K562 (cell line): ENCODE results near the gene CEBPE. TPM values are rescaled to one million over a fixed set of nuclear protein-coding genes. Genes with fewer than 3 reads are reported as not detected.
A peak's percentile ranks its signal among the peaks of the same experiment; 100 is the strongest.

ENCODE experiments used
- DDX20 ChIP-seq: fragments of 450-650 bp; IDR thresholded peaks from 2 replicates; pipeline ENCODE4 v1.6.1; 2016; ENCODE audit warnings: missing genetic modification characterization, low read depth, mild to moderate bottlenecking, missing compliant biosample characterization, moderate library complexity
- DMBX1 ChIP-seq: fragments of 250-450 bp; sonication (Bioruptor Pico); IDR thresholded peaks from 2 replicates; pipeline ENCODE4 v1.8.0; 2022; ENCODE audit warnings: inconsistent platforms, mild to moderate bottlenecking, moderate library complexity, borderline replicate concordance
- E2F5 ChIP-seq: sonication (generic); formaldehyde crosslinking; IDR thresholded peaks from 2 replicates; pipeline ENCODE4 v1.8.0; 2022; ENCODE audit warnings: mild to moderate bottlenecking, missing genetic modification reagents
- EHMT2 ChIP-seq: fragments of 450-650 bp; IDR thresholded peaks from 2 replicates; pipeline ENCODE4 v1.6.1; 2018; ENCODE audit warnings: antibody characterized with exemption
- ESRRB ChIP-seq: fragments of 250-450 bp; sonication (Bioruptor Pico); IDR thresholded peaks from 2 replicates; pipeline ENCODE4 v1.5.0; 2020; ENCODE audit warnings: mild to moderate bottlenecking, moderate library complexity, borderline replicate concordance
- HNRNPH1 ChIP-seq: fragments of 200-400 bp; formaldehyde crosslinking; optimal IDR thresholded peaks from 2 replicates; pipeline ENCODE3; 2017; ENCODE audit warnings: low read depth, mild to moderate bottlenecking, low read length, moderate library complexity
- ILK ChIP-seq: fragments of 450-650 bp; IDR thresholded peaks from 2 replicates; pipeline ENCODE4 v1.6.1; 2016; ENCODE audit warnings: missing genetic modification characterization, low read depth, mild to moderate bottlenecking, missing compliant biosample characterization, moderate library complexity, borderline replicate concordance
- MAFF ChIP-seq: IDR thresholded peaks from 2 replicates; pipeline ENCODE4 v1.6.1; 2012; ENCODE audit warnings: low read length, improper control_type of control experiment
- NCOA2 ChIP-seq, 2 experiments: fragments of 450-650 bp; IDR thresholded peaks; 2 replicates each; pipeline ENCODE4 v1.6.1; 2018; ENCODE audit warnings: mild to moderate bottlenecking in 2 of 2, moderate library complexity in 1 of 2; ENCODE audit not compliant: partially characterized antibody in 2 of 2
- POLR3A ChIP-seq: IDR thresholded peaks from 2 replicates; pipeline ENCODE4 v1.6.1; 2011; ENCODE audit warnings: borderline replicate concordance, mild to moderate bottlenecking, moderate library complexity; ENCODE audit not compliant: insufficient read length, insufficient read depth; ENCODE audit errors: extremely low read depth
- PPARD ChIP-seq: fragments of 250-450 bp; sonication (Bioruptor Pico); IDR thresholded peaks from 2 replicates; pipeline ENCODE4 v1.8.0; 2022; ENCODE audit warnings: inconsistent platforms, mild to moderate bottlenecking, moderate library complexity
- SAFB ChIP-seq: fragments of 200-400 bp; formaldehyde crosslinking; IDR thresholded peaks from 2 replicates; pipeline ENCODE4 v1.6.1; 2017; ENCODE audit warnings: low read depth, low read length, borderline replicate concordance
- SAP30 ChIP-seq: fragments of 200-600 bp; sonication (generic); IDR thresholded peaks from 2 replicates; pipeline ENCODE4 v1.6.1; 2012; ENCODE audit warnings: borderline replicate concordance, low read depth, mild to moderate bottlenecking, moderate library complexity, low read length, control low read depth, inconsistent platforms; ENCODE audit not compliant: insufficient read depth, poor library complexity, severe bottlenecking
- SMAD2 ChIP-seq: fragments of 150-350 bp; IDR thresholded peaks from 2 replicates; pipeline ENCODE4 v1.6.1; 2014; ENCODE audit warnings: low read depth, mild to moderate bottlenecking, low read length
- STAT5A ChIP-seq: IDR thresholded peaks from 2 replicates; pipeline ENCODE4 v1.6.1; 2012; ENCODE audit warnings: low read length, inconsistent platforms, borderline replicate concordance
- SUPT5H ChIP-seq: fragments of 450-650 bp; IDR thresholded peaks from 2 replicates; pipeline ENCODE4 v1.6.1; 2016
- THAP7 ChIP-seq: fragments of 250-450 bp; sonication (Bioruptor Pico); IDR thresholded peaks from 2 replicates; pipeline ENCODE4 v1.5.0; 2021
- U2AF1 ChIP-seq: fragments of 200-400 bp; formaldehyde crosslinking; optimal IDR thresholded peaks from 2 replicates; pipeline ENCODE3; 2017; ENCODE audit warnings: mild to moderate bottlenecking, low read depth, low read length, moderate library complexity
- ZBTB17 ChIP-seq: fragments of 450-650 bp; formaldehyde crosslinking; IDR thresholded peaks from 2 replicates; pipeline ENCODE4 v1.4.0; 2020; ENCODE audit warnings: mild to moderate bottlenecking
- ZBTB9 ChIP-seq: fragments of 450-650 bp; formaldehyde crosslinking; IDR thresholded peaks from 2 replicates; pipeline ENCODE4 v1.4.0; 2020; ENCODE audit warnings: mild to moderate bottlenecking, moderate library complexity
- ZNF133 ChIP-seq: fragments of 250-450 bp; sonication (Bioruptor Pico); IDR thresholded peaks from 2 replicates; pipeline ENCODE4 v1.4.0; 2020; ENCODE audit warnings: mild to moderate bottlenecking
- ZNF224 ChIP-seq: sonication (generic); formaldehyde crosslinking; IDR thresholded peaks from 2 replicates; pipeline ENCODE4 v1.8.0; 2022; ENCODE audit warnings: mild to moderate bottlenecking, missing genetic modification reagents
- ZNF518B ChIP-seq: fragments of 250-450 bp; sonication (Bioruptor Pico); IDR thresholded peaks from 2 replicates; pipeline ENCODE4 v1.5.0; 2021; ENCODE audit warnings: mild to moderate bottlenecking, moderate library complexity
- polyA plus RNA-seq, 8 experiments: library from polyadenylated mRNA; depleted of rRNA in 4 of 8; stranded (reverse) in 5 of 8; unstranded in 3 of 8; fragments of >200 nt; fragmentation: Nextera tagmentation in 2 of 8; fragmentation: Illumina TruSeq in 1 of 8; extraction: Ambion mirVana in 2 of 8; extraction: Trizol in 1 of 8; gene quantifications; 2 replicates each; pipeline versions ENCODE4 v1.2.1 to v1.2.3, GENCODE V29; 2011 to 2014; ENCODE audit warnings: inconsistent platforms in 1 of 8, missing spikeins in 1 of 8
- total RNA-seq, 7 experiments: library from RNA; depleted of rRNA in 6 of 7; stranded (reverse); fragments of >200 nt in 6 of 7; fragmentation: Illumina TruSeq in 2 of 7; extraction: Trizol in 2 of 7; gene quantifications; 2 replicates each; pipeline versions ENCODE4 v1.2.1 to v1.2.3, GENCODE V29; 2011 to 2021; ENCODE audit warnings: low replicate concordance in 1 of 7

CEBPE gene
- total and polyA plus RNA-seq, 9 of the 15 experiments (the other 6 are each of a cell fraction or from before 2014, with no cell fraction given): 0.09 to 0.15 (median 0.13) TPM; not detected in 6

GRCh38 chr14:23120541-23121251 is 1.6 kb upstream of the CEBPE start (continued):
- TF ChIP-seq ZBTB9 (CRISPR knock-in tag): no peak
- no peak for TF ChIP-seq SMAD2
- no peak for TF ChIP-seq EHMT2
- TF ChIP-seq ZNF133: no peak
- 0 out of 2 replicates have a peak, but pooled peaks have one; percentile 18 for TF ChIP-seq MAFF
- no peak for TF ChIP-seq DDX20 (tag)
- no peak for TF ChIP-seq ESRRB (CRISPR knock-in tag)
- no peak for TF ChIP-seq PPARD
- no peak for TF ChIP-seq ZBTB17 (CRISPR knock-in tag)
- no peak for TF ChIP-seq DMBX1
- no peak for TF ChIP-seq E2F5 (CRISPR knock-in tag)
- TF ChIP-seq ZNF518B (CRISPR knock-in tag): no peak
- no peak for TF ChIP-seq HNRNPH1
- no peak for TF ChIP-seq U2AF1
- no peak for TF ChIP-seq SAP30
- no peak for TF ChIP-seq SAFB
- TF ChIP-seq POLR3A: no peak
- TF ChIP-seq SUPT5H: no peak
- no peak for TF ChIP-seq NCOA2 (IDR thresholded peaks at IDR 0.05; ENCODE audit: partially characterized antibody in 2 of 2)
- TF ChIP-seq THAP7 (CRISPR knock-in tag): no peak
- peak; percentile 76 for TF ChIP-seq STAT5A
- no peak for TF ChIP-seq ILK
- no peak for TF ChIP-seq ZNF224 (CRISPR knock-in tag)
